GM12891 (cell line): ENCODE data around the gene LRRC56.
A peak's percentile ranks its signal among the peaks of the same experiment; 100 is the strongest.

Experiments used
- POLR2A ChIP-seq: IDR thresholded peaks from 2 replicates; pipeline ENCODE4 v1.6.1; 2011; ENCODE audit warnings: low read depth, low read length, control low read depth
- POLR2AphosphoS5 ChIP-seq: IDR thresholded peaks from 2 replicates; pipeline ENCODE4 v1.6.1; 2011; ENCODE audit warnings: low read depth, low read length, control low read depth
- SPI1 ChIP-seq: IDR thresholded peaks from 2 replicates; pipeline ENCODE4 v1.6.1; 2011; ENCODE audit warnings: low read depth, low read length, control low read depth
- TAF1 ChIP-seq: IDR thresholded peaks from 2 replicates; pipeline ENCODE4 v1.6.1; 2011; ENCODE audit warnings: low read depth, low read length, control low read depth

DNA sequence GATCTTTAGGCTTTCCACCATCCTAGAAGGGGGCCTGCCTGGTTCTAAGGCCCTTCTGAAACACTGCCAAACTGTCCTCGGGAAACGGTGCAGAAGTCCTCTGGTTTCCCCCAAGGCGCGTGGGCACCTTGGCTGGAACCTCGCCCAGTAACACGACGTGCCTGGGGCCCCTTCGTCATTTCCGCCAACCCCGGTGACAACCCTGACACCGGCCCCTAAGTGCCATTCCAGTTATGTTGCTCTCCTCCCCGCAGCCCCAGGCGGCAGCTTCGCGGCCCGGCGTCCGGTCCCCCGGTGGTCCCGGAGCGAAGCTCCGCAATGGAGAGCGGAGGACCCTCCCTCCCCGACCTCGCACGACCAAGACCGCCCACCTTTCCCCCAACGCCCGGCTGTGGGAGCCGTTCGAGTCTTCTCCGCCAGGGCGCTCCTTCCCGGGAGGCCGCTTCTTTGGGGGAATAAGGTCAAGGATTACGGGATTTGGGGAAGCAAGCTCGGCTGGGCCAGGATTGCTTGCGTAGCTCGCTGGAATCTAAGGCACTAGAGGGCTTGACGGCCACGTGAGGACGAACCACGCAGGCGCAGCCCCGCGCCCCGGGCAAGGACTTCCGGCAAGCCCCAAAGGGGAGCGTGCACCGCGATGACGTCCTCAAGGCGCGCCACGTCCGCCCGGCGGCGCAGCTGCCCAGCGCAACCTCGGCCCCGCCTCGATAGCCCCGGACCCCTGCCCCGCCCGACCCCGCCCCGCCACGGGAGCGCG lies 30.9 kb upstream of the LRRC56 start:
- TF ChIP-seq POLR2AphosphoS5: peak; percentile 87
- 0 out of 2 replicates have a peak, but pooled peaks have one; percentile 62 for TF ChIP-seq TAF1
- TF ChIP-seq POLR2A: peak; percentile 93
- no peak for TF ChIP-seq SPI1
